Measurements from ENCODE around the gene INPP4A.

The INPP4A gene

GRCh38 chr2:98436734-98437133 lies 7.9 kb upstream of the INPP4A start:
- no peak for DNase-seq (ENCODE audit: low read depth)

GRCh38 chr2:98438190-98439133 lies 6.2 kb upstream of the INPP4A start:
- no peak for DNase-seq (ENCODE audit: low read depth)

- no peak for DNase-seq (ENCODE audit: low read depth)
Observed at GRCh38 chr2:98441706-98442450, 2.8 kb upstream of the INPP4A start.

GRCh38 chr2:98442488-98442887 lies 2.2 kb upstream of the INPP4A start:
- no peak for DNase-seq (ENCODE audit: low read depth)

DNA sequence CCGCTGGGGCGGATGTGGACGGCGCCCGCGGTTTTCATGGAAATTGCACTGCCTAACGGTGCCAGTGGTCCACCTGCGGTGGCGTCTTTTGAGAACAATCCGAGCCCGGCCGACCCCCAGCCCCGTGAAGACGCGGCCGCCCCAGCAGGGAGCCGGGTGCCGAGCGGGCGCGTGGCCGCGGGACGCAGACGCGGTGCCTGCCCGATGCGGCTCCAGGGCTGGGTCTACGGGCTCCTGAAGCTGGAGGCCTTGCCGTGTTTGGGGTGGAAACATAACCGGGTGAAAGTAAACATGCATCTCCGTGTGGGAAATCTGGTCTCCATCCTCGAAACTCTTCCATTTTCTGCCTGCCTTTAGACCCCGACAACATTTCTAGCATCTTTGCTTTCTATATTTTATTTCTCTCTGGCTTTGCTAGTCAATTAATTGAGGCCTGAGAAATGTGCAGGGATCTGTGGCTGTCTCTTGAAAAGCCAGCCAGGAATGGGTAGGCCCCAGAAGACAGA lies 572 bp downstream of the INPP4A start:
- no peak for DNase-seq (ENCODE audit: low read depth)

DNA sequence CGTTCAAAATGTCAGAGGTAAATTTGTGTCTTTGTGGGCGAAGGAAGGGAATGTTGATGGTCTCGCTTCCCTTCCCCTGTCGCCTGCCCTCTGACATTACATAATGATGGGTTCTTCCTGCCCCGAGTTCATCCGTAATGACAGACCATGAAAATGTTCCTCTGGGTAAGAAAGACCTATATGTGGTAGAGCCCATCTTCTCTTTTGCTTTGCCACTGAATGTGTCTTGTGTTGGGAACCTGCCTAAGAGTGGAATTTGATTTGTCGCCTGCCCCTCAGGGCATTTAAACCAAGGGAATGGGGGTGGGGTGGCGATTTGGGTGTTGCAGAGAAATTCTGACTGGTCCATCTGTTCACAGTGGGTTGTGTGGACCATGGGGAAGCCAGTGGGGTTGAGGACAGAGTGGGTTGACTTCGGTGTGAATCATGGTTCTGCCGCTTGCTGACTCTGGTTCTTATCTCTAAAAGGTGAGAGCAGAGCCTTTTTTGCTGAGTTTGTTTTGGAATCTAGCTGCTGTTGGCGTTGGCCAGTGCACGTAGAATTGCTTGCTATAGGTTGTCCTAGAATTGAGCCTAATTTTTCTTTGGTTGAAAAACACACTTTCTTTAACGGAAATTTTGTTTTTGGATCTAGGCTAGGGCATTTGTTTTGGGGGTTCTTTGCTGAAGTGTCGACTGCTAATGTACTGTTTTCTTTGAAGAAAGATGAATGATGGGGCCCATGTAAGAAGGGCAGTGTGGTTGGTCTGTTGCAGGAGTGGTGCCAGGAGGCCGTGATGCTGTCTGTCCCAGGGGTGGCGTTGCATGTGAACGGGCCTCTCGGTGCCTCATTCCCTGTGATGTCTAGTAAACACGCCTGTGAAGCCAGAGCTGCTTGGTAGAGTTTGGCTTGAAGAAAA lies 1.3 kb downstream of the INPP4A start:
- no peak for DNase-seq (ENCODE audit: low read depth)

DNA sequence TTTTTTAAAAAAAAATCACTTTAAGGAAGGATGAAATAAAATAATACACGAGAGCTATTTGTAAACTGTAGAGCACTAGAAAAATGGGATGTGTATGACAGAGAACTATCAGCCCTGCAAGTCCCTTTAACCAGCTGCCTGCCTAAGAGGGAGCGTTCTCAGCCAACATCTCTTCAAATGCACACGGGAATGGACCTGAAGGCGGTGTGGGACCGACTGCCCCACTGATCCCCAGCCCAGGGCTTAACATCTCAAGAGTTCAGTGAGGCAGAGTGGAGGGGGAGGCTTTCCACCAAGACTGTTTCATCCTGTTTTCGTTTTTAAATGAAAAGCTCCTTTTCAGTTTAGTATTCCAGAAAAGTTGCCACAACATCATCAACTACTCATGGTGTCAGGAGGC lies 2.2 kb downstream of the INPP4A start:
- no peak for DNase-seq (ENCODE audit: low read depth)

DNA sequence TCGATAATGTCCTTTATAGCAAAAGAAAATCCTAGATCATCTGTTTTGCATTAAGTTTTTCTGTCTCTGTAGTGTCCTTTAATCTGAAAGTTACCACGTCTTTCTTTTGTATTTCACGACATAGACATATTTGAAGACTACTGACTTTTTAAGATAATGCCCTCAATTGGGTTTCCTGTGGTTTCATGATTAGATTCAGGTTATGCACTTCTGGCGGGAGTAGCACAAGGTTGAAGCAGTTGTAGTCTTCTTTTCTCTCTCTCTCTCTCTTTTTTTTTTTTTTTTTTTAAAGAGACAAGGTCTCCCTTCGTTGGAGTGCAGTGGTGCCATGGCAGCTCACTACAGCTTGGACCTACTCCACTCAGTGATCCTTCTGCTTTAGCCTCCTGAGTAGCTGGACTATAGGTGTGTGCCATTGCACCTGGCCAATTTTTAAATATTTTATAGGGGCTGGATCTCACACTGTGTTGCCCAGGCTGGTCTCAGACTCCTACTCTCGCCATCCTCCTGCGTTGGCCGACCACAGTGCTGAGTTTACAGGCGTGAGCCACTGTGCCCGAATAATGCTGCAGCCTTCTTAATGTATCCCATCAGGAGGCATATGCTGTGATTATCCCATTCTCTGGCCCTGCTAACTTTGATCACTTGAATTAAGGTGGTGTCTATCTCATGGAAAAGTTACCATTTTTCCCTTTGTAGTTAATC lies 3.9 kb downstream of the INPP4A start:
- no peak for DNase-seq (ENCODE audit: low read depth)

GRCh38 chr2:98452396-98453027 lies 7.9 kb downstream of the INPP4A start:
- no peak for DNase-seq (ENCODE audit: low read depth)

DNA sequence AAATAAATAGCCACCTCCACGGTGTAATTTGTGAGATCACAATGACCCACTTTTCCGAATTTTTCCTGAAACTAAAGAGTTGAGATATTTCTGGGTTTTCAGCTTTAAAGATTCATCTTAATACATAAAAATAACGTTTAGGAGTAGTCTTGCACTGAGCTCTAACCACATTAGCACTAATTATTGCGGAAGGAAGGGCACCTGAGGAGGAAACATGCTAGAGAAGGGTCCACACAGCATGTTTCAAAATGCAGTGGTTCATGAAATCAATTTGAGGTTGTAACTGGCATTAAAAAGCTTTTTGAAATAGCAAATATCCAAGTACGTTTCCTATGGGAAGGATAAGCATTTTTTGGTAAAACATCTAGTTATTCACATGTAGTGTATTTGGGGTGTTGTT lies 8.4 kb downstream of the INPP4A start:
- no peak for DNase-seq (ENCODE audit: low read depth)

DNA sequence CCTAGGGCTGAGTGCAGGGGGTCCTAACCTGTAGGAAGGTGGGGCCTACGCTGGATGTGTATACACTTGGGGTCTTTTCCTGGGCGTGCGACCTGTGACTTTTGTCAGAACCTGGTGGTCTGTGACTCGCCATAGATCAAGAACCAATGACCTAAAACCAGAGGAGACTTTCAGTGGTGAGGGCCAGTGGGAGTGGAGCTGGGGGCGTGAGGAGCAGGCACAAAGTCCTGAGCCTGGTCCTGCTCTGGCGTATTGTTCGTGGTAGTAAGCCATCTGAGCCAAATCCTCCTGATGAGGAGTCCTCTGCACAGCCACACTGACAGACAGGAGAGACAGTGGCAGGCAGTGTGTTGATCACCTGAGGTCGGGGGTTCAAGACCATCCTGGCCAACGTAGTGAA lies 8.9 kb downstream of the INPP4A start:
- no peak for DNase-seq (ENCODE audit: low read depth)

DNA sequence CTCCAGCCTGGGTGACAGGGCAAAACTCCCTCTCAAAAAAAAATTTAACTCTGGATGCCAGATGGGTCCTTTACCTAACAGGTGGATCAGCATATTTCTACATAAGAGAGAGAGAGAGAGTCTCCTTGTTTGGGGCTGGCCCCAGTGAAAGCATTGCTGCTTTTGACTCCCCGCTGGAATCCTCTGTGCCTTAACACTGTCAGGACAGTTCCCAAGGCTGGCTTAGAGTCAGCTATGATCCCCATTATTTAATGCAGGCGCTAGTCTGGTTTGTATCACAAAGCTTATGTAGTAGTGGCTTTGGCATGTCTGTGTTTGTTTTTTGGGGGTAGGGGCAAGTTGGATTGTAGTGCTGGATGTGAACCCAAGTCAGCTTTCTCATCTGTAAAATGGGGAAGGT lies 9.4 kb downstream of the INPP4A start:
- DNase-seq (ENCODE audit: low read depth) = no peak

DNA sequence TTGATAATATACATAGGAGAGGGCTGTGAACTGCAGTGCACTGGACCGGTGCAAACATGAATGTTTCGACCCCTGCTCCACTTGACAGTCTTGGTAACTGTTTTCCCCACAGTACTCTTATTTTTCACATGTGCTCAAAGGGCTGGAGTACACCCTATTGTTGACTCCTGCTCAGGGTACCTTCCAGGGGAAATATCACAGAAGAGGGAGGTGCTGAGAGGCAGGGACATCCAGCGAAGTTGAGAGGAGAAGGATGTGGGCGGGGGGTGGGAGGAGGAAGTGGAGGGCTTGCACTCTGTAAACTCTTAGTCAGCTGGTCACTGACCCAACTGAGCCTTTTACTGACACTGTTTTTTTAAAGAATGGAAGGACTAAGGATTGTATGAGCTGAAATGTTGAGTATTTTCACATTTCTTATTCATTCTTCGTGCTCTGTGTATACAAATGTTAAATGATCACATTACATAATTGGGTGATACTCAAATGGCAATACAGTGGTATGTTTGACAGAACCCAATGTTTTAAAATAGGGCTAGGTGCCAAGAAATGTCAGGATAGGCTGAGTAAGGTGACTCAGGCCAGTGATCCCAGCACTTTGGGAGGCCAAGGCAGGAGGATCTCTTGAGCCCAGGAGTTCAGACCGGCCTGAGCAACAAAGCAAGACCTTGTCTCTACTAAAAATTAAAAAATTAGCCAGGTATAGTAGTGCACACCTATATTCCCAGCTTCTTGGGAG lies 10.0 kb downstream of the INPP4A start:
- no peak for DNase-seq (ENCODE audit: low read depth)

GRCh38 chr2:98455494-98455976 lies 10.9 kb downstream of the INPP4A start:
- no peak for DNase-seq (ENCODE audit: low read depth)

GRCh38 chr2:98457045-98457696 lies 12.5 kb downstream of the INPP4A start:
- peak; percentile 98 for DNase-seq (ENCODE audit: low read depth)

DNA sequence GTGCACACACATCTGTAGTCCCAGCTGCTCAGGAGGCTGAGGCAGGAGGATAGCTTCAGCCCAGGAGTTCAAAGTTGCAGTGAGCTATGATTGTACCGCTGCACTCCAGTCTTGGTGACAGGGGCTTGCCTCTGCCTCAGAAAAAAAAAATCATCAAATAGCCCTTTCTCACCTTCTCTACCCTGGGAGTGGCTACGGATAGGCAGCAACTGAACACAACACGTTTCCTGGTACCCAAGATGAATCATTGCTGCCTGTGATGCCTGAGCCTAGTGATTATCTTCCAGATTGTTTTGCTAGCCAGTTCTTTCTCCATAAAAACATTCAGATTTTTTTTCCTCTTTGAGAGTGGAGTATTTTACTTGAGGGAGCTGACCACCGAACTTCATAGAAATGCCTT lies 13.5 kb downstream of the INPP4A start:
- DNase-seq (ENCODE audit: low read depth) = no peak

GRCh38 chr2:98458667-98459380 lies 14.2 kb downstream of the INPP4A start:
- no peak for DNase-seq (ENCODE audit: low read depth)

DNA sequence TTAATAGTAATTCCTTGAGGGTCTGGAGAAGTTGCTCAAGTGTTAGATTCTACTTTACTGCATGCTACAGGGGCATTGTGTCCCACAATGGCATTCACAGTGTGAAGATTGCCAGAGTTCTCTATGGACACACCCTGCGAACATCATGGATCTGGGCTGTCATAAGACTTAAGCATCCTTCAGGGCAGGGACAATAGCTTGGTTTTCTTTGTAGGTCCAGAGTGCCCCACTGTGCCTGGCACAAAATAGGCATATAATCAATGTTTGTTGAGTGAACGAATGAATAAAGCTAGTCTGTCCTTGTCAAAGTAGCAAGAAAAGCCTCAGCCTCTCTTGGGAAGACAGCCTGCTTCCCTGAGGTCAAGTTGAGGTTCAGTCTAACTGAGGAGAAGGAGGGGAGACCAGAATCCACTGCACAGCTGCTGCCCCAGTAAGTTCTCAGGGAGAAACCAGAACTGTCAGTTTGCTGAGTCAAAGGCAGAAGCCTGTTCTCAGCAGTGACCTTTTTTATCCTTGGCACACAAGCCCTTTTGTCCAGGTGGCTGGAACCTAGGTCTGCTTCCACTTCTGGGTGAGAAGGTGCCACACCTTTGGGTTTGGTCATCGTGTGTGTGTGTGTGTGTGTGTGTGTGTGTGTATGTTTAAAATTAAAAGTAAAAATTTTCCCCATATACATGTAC lies 15.0 kb downstream of the INPP4A start:
- DNase-seq (ENCODE audit: low read depth) = no peak

Data from HS-5 (cell line).